ENCODE results near the gene DUSP21.
"Not testable (repeated sequence)": the region's sequence is repeated elsewhere in the genome, so short reads cannot be mapped to it uniquely, and the experiment has no call there.

Gene DUSP21

GRCh38 chrX:44843753-44844152, at the start of gene DUSP21:
TSS of gene DUSP21 (plus strand) at chrX:44844021. CDS start at chrX:44844133, 112 bp downstream.
- DNase-seq, result no peak

- DNase-seq, result no peak
These were observed 47.8 kb upstream of the DUSP21 start for GRCh38 chrX:44795945-44796450.

GRCh38 chrX:44802613-44803012, 41.2 kb upstream of the DUSP21 start:
- no peak for DNase-seq

- no peak for DNase-seq
These were observed 28.1 kb upstream of the DUSP21 start for GRCh38 chrX:44815681-44816080.

- DNase-seq, result no peak
These were observed 27.5 kb upstream of the DUSP21 start for GRCh38 chrX:44816367-44816766.

- DNase-seq, result no peak
These were observed 26.8 kb upstream of the DUSP21 start for GRCh38 chrX:44817029-44817428.

GRCh38 chrX:44822601-44823000, 21.2 kb upstream of the DUSP21 start:
- no peak for DNase-seq

GRCh38 chrX:44823193-44823592, 20.6 kb upstream of the DUSP21 start:
- DNase-seq, result not testable (repeated sequence)

GRCh38 chrX:44828008-44828605, 15.7 kb upstream of the DUSP21 start:
- no peak for DNase-seq

GRCh38 chrX:44829832-44830231, 14.0 kb upstream of the DUSP21 start:
- DNase-seq, result no peak

- DNase-seq, result no peak
These were observed 1.1 kb upstream of the DUSP21 start for GRCh38 chrX:44842550-44843317.

GRCh38 chrX:44843318-44843702, 511 bp upstream of the DUSP21 start:
- DNase-seq, result no peak

- no peak for DNase-seq
These were observed 383 bp downstream of the DUSP21 start for GRCh38 chrX:44844204-44844603.

GRCh38 chrX:44850891-44851290, 7.1 kb downstream of the DUSP21 start:
- not testable (repeated sequence) for DNase-seq

- DNase-seq, result no peak
These were observed 27.4 kb downstream of the DUSP21 start for GRCh38 chrX:44871114-44871645.

- DNase-seq, result peak; percentile 35
These were observed 28.4 kb downstream of the DUSP21 start for GRCh38 chrX:44871931-44872820.

- peak; percentile 93 for DNase-seq
These were observed 29.1 kb downstream of the DUSP21 start, which contains the start of gene KDM6A for GRCh38 chrX:44872821-44873414. TSS of gene KDM6A (plus strand) at chrX:44873188. CDS start at chrX:44873552, 364 bp downstream.

GRCh38 chrX:44873415-44874276, 29.8 kb downstream of the DUSP21 start:
- no peak for DNase-seq

- peak; percentile 51 for DNase-seq
These were observed 30.8 kb downstream of the DUSP21 start for GRCh38 chrX:44874420-44875184.

- no peak for DNase-seq
These were observed 31.3 kb downstream of the DUSP21 start for GRCh38 chrX:44875185-44875489.

- no peak for DNase-seq
These were observed 32.3 kb downstream of the DUSP21 start for GRCh38 chrX:44876086-44876485.
